Ovary (tissue), 3 donors: Measurements from ENCODE around the gene BCL7C.

Source experiments
- EP300 ChIP-seq: sonication (generic); formaldehyde crosslinking; IDR thresholded peaks from one replicate; pipeline ENCODE4 v1.6.1; 2017; ENCODE audit warnings: antibody characterized with exemption
- POLR2A ChIP-seq: fragments of 450-650 bp; IDR thresholded peaks from one replicate; pipeline ENCODE4 v1.6.1; 2017; ENCODE audit warnings: antibody characterized with exemption, mild to moderate bottlenecking, moderate library complexity
- TF ChIP-seq, protein P1 (sequence below), 3 donors: fragments of 450-650 bp in 2 of 3; fragments of 200-600 bp in 1 of 3; IDR thresholded peaks; one replicate each; pipeline versions ENCODE4 v1.5.1 to v1.8.0; 2016 to 2022; ENCODE audit warnings: antibody characterized with exemption in 3 of 3, mild to moderate bottlenecking in 1 of 3
- donor health status: DM: no; HTN: no; CAD: no.

DNA sequence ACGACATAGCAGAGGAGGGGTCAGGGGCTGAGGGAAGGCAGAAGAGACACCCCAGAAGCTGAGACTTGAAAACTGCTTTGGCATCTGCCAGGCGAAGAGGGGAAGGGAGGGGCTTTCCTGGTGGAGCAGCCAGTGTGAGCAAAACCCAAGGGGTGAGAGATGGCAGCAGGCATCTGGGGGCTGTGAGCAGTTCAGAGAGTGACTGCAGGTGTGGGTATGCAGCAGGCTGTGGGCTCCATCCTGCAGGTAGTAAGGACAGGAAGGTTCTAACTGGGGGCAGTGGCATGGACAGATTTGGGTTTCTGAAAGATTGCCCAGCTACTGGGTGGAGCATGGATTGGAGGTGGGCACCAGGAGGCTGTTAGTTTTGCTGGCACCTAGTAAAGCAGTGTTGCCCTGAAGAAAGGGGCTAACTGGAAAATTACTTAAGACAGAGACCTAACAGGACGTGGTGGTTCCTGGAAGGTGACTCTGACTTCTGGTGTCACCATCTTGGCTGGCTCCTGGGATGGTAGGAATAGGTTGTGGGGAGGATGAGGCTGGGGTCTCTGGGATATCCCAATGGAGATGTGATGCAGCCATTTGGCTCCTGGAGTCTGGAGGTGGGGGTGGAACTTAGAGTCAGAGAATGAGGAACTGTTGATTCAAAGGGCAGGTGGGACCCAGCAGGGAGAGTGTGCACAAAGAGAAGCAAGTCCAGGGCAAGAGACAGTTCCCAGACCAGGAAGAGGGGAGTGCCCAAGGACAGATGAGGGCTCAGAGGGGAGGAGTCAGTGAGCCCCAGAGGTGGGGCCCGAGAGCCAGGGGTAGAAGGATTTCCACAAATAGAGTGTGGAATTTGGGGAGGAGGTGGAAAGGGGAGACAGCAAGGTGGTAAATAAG is 11.2 kb downstream of the BCL7C start:
- TF ChIP-seq POLR2A (no peak), EP300 (no peak)
- TF ChIP-seq, protein P1, sequence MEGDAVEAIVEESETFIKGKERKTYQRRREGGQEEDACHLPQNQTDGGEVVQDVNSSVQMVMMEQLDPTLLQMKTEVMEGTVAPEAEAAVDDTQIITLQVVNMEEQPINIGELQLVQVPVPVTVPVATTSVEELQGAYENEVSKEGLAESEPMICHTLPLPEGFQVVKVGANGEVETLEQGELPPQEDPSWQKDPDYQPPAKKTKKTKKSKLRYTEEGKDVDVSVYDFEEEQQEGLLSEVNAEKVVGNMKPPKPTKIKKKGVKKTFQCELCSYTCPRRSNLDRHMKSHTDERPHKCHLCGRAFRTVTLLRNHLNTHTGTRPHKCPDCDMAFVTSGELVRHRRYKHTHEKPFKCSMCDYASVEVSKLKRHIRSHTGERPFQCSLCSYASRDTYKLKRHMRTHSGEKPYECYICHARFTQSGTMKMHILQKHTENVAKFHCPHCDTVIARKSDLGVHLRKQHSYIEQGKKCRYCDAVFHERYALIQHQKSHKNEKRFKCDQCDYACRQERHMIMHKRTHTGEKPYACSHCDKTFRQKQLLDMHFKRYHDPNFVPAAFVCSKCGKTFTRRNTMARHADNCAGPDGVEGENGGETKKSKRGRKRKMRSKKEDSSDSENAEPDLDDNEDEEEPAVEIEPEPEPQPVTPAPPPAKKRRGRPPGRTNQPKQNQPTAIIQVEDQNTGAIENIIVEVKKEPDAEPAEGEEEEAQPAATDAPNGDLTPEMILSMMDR (IDR thresholded peaks at IDR 0.05) = no peak
